GM18868 (cell line): ENCODE data around the gene TBC1D5.
"Not testable (repeated sequence)": the region's sequence is repeated elsewhere in the genome, so short reads cannot be mapped to it uniquely, and the experiment has no call there.

Source experiments
- ATAC-seq: cut with Tn5 transposase; IDR thresholded peaks from one replicate; pipeline ENCODE4 v1.9.1; 2021; ENCODE audit warnings: mild to moderate bottlenecking, moderate library complexity; ENCODE audit not compliant: unreplicated experiment

TBC1D5 gene

GRCh38 chr3:17648630-17649355 is 93.6 kb downstream of the TBC1D5 start:
- ATAC-seq: not testable (repeated sequence)

GRCh38 chr3:17645074-17645698 is 97.2 kb downstream of the TBC1D5 start:
- ATAC-seq: no peak

- ATAC-seq: no peak
These were observed 98.7 kb downstream of the TBC1D5 start for GRCh38 chr3:17643691-17644090.

- ATAC-seq: no peak
These were observed 100.0 kb downstream of the TBC1D5 start for GRCh38 chr3:17642474-17642873.

DNA sequence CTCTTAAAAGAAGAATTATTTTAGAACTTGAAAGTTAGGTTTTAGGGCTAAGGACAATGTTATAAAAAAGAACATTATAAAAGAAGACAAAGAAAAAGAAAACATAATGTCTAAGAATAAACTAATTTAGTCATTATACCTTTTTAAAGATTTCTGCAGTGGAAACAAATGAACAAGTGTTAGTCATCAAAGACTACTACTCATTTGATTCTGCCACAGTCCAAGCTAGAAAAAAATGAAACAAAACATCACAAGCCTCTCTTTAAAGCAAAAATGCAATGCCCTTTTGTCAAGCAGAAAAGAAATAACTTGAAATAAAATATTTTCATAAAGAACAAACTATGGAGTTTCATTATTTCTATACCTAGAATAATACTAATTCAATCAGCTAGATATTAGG is 102.0 kb downstream of the TBC1D5 start:
- ATAC-seq: no peak

GRCh38 chr3:17639765-17640164 is 102.7 kb downstream of the TBC1D5 start:
- no peak for ATAC-seq

DNA sequence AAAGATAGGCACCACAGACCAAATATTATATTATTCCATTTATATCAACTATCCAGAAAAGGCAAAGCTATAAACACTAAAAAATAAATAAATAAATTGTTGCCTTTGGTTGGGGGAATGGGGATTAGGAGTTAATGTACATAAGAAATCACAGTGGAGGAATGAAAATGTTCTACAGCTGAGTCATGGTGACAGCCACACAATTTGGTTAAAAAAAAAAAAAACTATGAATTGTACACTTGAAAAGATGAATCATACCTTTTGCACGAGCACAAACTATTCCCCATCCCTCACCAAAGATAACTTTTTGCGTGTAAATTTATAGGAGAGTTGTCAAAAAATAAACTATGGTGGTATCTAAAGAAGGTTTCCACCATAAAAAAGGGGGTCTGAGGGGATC is 103.2 kb downstream of the TBC1D5 start:
- no peak for ATAC-seq

DNA sequence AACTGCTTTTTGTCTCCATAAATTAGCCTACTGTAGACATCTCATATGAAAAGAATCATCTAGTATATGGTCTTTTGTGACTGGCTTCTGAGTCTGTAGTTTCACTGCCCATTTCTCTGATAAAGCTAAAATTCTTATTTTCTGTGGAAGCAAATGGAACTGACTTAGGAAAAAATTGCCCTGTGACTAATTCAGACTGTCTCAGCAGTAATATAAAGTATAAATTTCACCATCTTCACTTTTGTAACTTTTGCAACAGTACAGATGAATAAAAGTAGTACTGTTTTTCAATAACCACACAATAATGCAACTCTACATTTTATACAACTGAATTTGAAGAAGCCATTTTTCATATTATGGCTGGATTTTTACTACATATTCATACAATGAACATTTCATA is 104.1 kb downstream of the TBC1D5 start:
- no peak for ATAC-seq

DNA sequence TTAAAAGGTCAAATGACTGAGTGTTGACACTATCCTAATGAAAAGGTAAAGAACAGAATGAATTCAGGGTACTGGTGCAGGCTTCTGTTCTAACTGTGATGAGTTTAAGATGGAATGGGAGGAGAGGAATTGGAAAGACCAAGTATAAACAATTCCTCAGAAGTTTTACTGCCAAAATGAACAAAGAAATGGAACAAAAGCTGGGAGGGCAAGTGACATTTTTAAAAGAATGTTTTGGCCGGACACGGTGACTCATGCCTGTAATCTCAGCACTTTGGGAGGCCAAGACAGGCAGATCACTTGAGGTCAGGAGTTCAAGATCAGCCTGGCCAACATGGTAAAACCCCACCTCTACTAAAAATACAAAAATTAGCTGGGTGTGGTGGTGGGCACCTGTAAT is 106.8 kb downstream of the TBC1D5 start:
- not testable (repeated sequence) for ATAC-seq

DNA sequence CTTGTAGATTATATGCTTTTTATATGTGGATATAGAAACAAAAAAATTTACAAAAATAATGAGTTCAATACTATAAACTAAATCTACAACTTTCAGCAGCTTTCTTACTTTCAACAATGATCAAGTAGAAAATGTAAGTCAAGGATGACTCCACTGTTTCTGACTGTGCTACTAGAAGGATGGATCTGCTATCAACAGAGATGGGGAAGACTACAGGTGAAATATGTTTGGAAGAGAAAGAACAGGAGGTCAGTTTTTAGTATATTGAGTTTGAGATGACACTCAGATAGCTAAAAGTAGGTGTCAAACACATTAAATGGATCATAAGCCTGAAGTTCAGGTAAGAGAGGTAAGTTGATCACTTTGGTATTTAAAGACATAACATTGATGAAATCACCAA is 107.5 kb downstream of the TBC1D5 start:
- ATAC-seq: no peak

- ATAC-seq: no peak
These were observed 108.2 kb downstream of the TBC1D5 start for GRCh38 chr3:17634201-17634600.

GRCh38 chr3:17632401-17633100 is 109.9 kb downstream of the TBC1D5 start:
- ATAC-seq: peak; percentile 81

DNA sequence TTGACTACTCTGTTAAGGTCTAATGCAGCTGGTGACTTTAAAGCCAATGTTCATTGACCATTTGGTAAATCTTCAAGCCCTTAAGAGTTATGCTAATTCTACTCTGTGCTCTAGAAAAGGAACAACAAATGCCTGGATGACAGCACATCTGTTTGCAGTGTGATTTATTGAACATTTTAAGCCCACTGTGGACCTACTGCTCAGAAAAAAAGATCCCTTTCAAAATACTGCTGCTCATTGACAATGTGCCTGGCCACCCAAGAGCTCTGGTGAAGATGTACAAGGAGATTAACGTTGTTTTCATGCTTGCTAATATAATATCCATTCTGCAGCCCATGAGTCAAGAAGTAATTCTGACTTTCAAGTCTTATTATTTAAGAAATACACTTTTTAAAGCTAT is 110.8 kb downstream of the TBC1D5 start:
- ATAC-seq: no peak

DNA sequence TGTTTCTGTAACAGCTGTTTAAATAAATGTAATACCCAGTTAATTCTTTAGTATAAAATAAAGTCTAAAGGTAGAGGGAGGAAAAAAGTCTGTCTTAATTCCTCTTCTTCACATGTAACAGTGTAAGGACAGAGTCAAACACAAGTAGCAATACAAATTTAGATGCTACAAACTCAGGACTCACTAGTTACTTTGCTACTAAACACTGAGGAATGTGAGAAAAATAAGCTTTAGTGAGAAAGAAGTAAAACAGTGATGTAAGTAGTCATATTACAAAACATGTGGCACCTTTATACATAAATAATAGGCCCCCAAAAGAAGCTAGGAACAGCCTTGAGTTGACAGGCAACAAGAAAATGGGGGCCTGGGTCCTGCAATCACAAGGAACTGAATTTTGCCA is 113.0 kb downstream of the TBC1D5 start:
- ATAC-seq: no peak

GRCh38 chr3:17626395-17626794 is 116.0 kb downstream of the TBC1D5 start:
- no peak for ATAC-seq

DNA sequence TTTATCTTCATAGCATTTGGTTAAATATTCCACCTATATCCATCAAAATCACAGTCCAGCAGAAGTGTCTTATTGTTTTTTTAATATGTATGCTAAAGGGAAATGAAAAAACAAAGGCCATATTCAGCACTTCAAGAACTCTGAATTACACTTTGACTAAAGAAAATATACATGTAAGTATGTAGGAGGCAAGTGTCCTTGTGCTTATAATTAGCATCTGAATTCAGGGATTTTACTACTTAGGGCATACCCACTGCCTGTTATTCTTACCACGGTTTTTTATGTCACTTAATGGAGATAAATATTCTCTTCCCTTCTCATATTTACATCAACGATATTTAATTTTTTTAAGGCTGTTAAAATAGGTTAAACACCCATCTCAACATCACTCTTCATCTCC is 117.3 kb downstream of the TBC1D5 start:
- no peak for ATAC-seq

DNA sequence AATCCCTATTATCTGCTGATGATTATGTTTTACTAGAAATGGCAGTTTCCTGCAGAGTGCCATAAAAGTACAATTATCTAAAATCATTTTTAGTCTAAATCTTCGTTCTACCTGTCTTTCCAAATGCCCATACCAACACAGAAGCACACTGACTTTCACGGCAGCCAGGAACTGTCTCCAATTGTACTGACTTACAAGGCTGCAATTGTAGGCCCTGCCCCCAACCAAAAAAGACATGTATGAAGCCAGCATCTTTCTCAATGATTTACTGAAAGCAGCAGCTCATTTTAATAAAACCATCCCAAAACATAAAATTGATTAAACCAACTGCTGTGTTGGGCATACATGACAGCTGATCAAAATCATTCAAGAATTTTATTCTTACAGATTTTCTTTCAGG is 119.0 kb downstream of the TBC1D5 start:
- ATAC-seq: no peak

- ATAC-seq: no peak
These were observed 122.5 kb downstream of the TBC1D5 start for GRCh38 chr3:17619968-17620367.

- ATAC-seq: not testable (repeated sequence)
These were observed 129.4 kb downstream of the TBC1D5 start for GRCh38 chr3:17613017-17613416.

DNA sequence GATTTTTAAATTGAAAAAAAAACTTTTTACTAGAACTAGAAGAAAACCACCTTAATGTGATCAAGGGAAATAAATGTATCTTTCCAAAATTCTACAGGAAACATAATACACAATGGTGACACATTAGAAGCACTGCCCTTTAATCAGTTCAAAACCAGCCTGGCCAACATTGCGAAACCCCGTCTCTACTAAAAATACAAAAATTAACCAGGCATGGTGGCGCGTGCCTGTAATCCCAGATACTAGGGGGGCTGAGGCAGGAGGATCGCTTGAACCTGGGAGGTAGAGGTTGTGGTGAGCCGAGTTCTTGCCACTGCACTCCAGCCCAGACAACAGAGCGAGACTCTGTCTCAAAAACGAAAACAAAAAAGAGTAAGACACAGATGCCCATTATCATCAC is 134.5 kb downstream of the TBC1D5 start:
- ATAC-seq: no peak

GRCh38 chr3:17605934-17606333 is 136.5 kb downstream of the TBC1D5 start:
- no peak for ATAC-seq

GRCh38 chr3:17605032-17605431 is 137.4 kb downstream of the TBC1D5 start:
- ATAC-seq: no peak
